HL-60 (cell line): Measurements from ENCODE around the gene KEL.

Experiments
- GABPA ChIP-seq: IDR thresholded peaks from 2 replicates; pipeline ENCODE4 v1.6.1; 2012; ENCODE audit warnings: low read depth
- TF ChIP-seq, protein P1 (sequence below): IDR thresholded peaks from one replicate; pipeline ENCODE4 v1.5.1; 2011; ENCODE audit warnings: low read length, control low read depth, inconsistent platforms; ENCODE audit not compliant: insufficient read depth

GRCh38 chr7:142963993-142964392 is 1.8 kb upstream of the KEL start:
- TF ChIP-seq, protein P1, sequence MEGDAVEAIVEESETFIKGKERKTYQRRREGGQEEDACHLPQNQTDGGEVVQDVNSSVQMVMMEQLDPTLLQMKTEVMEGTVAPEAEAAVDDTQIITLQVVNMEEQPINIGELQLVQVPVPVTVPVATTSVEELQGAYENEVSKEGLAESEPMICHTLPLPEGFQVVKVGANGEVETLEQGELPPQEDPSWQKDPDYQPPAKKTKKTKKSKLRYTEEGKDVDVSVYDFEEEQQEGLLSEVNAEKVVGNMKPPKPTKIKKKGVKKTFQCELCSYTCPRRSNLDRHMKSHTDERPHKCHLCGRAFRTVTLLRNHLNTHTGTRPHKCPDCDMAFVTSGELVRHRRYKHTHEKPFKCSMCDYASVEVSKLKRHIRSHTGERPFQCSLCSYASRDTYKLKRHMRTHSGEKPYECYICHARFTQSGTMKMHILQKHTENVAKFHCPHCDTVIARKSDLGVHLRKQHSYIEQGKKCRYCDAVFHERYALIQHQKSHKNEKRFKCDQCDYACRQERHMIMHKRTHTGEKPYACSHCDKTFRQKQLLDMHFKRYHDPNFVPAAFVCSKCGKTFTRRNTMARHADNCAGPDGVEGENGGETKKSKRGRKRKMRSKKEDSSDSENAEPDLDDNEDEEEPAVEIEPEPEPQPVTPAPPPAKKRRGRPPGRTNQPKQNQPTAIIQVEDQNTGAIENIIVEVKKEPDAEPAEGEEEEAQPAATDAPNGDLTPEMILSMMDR = no peak
- no peak for TF ChIP-seq GABPA
